ENCODE data around the gene ADK.

ADK gene

GRCh38 chr10:74612195-74612594 lies 461.2 kb downstream of the ADK start:
- H2AFZ ChIP-seq (ENCODE audit: low read depth, low read length): no peak overlapping the region
- H3K36me3 ChIP-seq (replicated peaks; ENCODE audit: low read depth, low read length): no peaks in the 10 kb centered on the region
- H3K27me3 ChIP-seq (ENCODE audit: low read depth, low read length): no peaks in the 10 kb centered on the region
- H3K9ac ChIP-seq (ENCODE audit: low read length): no peak overlapping the region
- no peak overlapping the region for H3K27ac ChIP-seq (ENCODE audit: low read length)
- H3K9me3 ChIP-seq (ENCODE audit: insufficient read depth, low read length): no peaks in the 10 kb centered on the region
- H3K79me2 ChIP-seq (ENCODE audit: low read length): no peaks in the 10 kb centered on the region
- H3K4me1 ChIP-seq (ENCODE audit: low read length): no peaks in the 10 kb centered on the region
- TF ChIP-seq EZH2phosphoT487 (IDR thresholded peaks at IDR 0.05; ENCODE audit: low read depth): no peak
- TF ChIP-seq, protein P1, sequence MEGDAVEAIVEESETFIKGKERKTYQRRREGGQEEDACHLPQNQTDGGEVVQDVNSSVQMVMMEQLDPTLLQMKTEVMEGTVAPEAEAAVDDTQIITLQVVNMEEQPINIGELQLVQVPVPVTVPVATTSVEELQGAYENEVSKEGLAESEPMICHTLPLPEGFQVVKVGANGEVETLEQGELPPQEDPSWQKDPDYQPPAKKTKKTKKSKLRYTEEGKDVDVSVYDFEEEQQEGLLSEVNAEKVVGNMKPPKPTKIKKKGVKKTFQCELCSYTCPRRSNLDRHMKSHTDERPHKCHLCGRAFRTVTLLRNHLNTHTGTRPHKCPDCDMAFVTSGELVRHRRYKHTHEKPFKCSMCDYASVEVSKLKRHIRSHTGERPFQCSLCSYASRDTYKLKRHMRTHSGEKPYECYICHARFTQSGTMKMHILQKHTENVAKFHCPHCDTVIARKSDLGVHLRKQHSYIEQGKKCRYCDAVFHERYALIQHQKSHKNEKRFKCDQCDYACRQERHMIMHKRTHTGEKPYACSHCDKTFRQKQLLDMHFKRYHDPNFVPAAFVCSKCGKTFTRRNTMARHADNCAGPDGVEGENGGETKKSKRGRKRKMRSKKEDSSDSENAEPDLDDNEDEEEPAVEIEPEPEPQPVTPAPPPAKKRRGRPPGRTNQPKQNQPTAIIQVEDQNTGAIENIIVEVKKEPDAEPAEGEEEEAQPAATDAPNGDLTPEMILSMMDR (IDR thresholded peaks at IDR 0.05; ENCODE audit: low read depth, low read length): no peak
- H3K4me3 ChIP-seq (ENCODE audit: low read length): no peak overlapping the region
- no peak overlapping the region for H3K4me2 ChIP-seq (ENCODE audit: low read length)
- no peaks in the 10 kb centered on the region for H4K20me1 ChIP-seq (ENCODE audit: insufficient read depth, low read length)

DNA sequence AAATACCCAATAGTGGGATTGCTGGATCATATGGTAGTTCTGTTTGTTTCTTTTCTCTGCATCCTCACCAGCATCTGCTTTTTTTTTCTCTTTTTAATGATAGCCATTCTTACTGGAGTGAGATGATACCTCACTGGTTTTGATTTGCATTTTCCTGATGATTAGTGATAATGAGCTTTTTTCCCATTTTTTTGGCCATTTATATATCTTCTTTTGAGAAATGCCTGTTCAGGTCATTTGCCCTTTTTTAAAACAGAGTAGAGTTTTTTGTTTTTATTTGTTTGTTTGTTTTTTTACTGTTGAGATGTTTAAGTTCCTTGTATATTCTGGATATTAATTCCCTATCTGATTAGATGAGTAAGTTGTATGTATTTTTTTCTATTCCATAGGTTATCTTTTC lies 469.6 kb downstream of the ADK start:
- TF ChIP-seq, protein P1 (IDR thresholded peaks at IDR 0.05; ENCODE audit: low read depth, low read length): no peak
- no peak for TF ChIP-seq EZH2phosphoT487 (IDR thresholded peaks at IDR 0.05; ENCODE audit: low read depth)

DNA sequence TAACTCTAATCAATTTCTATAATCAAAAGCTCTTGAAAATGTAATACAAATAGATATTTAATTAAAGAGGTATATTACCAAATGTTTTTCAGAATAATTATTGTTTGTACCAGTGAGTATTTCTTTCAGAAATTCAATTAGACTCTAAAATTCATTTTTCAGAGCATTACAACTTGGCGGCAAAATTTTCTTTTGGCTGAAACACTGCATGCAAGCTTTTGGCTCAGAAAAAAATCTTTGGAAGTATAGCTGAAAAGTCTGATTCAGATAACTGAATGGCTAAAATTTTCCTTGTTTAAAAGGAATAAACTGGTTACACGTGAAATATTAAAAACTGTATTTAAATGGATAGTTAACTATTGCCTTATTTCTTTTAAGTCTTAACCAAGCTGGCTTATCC lies 472.8 kb downstream of the ADK start:
- H3K79me2 ChIP-seq (ENCODE audit: low read length): no peaks in the 10 kb centered on the region
- no peak overlapping the region for H2AFZ ChIP-seq (ENCODE audit: low read depth, low read length)
- no peaks in the 10 kb centered on the region for H3K27me3 ChIP-seq (ENCODE audit: low read depth, low read length)
- H3K36me3 ChIP-seq (replicated peaks; ENCODE audit: low read depth, low read length): no peaks in the 10 kb centered on the region
- no peaks in the 10 kb centered on the region for H3K9me3 ChIP-seq (ENCODE audit: insufficient read depth, low read length)
- H3K27ac ChIP-seq (ENCODE audit: low read length): no peak overlapping the region
- no peak overlapping the region for H3K4me3 ChIP-seq (ENCODE audit: low read length)
- H3K4me2 ChIP-seq (ENCODE audit: low read length): no peak overlapping the region
- no peak overlapping the region for H3K9ac ChIP-seq (ENCODE audit: low read length)
- H4K20me1 ChIP-seq (ENCODE audit: insufficient read depth, low read length): no peaks in the 10 kb centered on the region
- TF ChIP-seq EZH2phosphoT487 (IDR thresholded peaks at IDR 0.05; ENCODE audit: low read depth): no peak
- TF ChIP-seq, protein P1 (IDR thresholded peaks at IDR 0.05; ENCODE audit: low read depth, low read length): no peak
- no peaks in the 10 kb centered on the region for H3K4me1 ChIP-seq (ENCODE audit: low read length)

More for the DNA sequence above, 469.6 kb downstream of the ADK start:
- Histone ChIP-seq H3K4me1 (ENCODE audit: low read length) (no peaks in the 10 kb centered on the region), H3K9ac (ENCODE audit: low read length) (no peak overlapping the region), H3K4me2 (ENCODE audit: low read length) (no peak overlapping the region), H4K20me1 (ENCODE audit: insufficient read depth, low read length) (no peaks in the 10 kb centered on the region), H2AFZ (ENCODE audit: low read depth, low read length) (no peak overlapping the region), H3K27me3 (ENCODE audit: low read depth, low read length) (no peaks in the 10 kb centered on the region), H3K27ac (ENCODE audit: low read length) (no peak overlapping the region), H3K79me2 (ENCODE audit: low read length) (no peaks in the 10 kb centered on the region), H3K36me3 (replicated peaks; ENCODE audit: low read depth, low read length) (no peaks in the 10 kb centered on the region), H3K4me3 (ENCODE audit: low read length) (no peak overlapping the region), H3K9me3 (ENCODE audit: insufficient read depth, low read length) (no peaks in the 10 kb centered on the region)

GRCh38 chr10:74624501-74624900 lies 473.5 kb downstream of the ADK start:
- Histone ChIP-seq H3K27me3 (ENCODE audit: low read depth, low read length) (no peaks in the 10 kb centered on the region), H3K4me3 (ENCODE audit: low read length) (no peak overlapping the region), H3K79me2 (ENCODE audit: low read length) (no peaks in the 10 kb centered on the region), H3K4me2 (ENCODE audit: low read length) (no peak overlapping the region), H3K27ac (ENCODE audit: low read length) (no peak overlapping the region), H2AFZ (ENCODE audit: low read depth, low read length) (no peak overlapping the region), H3K36me3 (replicated peaks; ENCODE audit: low read depth, low read length) (no peaks in the 10 kb centered on the region), H3K4me1 (ENCODE audit: low read length) (no peaks in the 10 kb centered on the region), H3K9ac (ENCODE audit: low read length) (no peak overlapping the region), H4K20me1 (ENCODE audit: insufficient read depth, low read length) (no peaks in the 10 kb centered on the region), H3K9me3 (ENCODE audit: insufficient read depth, low read length) (no peaks in the 10 kb centered on the region)
- TF ChIP-seq, protein P1 (IDR thresholded peaks at IDR 0.05; ENCODE audit: low read depth, low read length): no peak
- TF ChIP-seq EZH2phosphoT487 (IDR thresholded peaks at IDR 0.05; ENCODE audit: low read depth): no peak

All from OCI-LY3 (cell line).